Measurements from ENCODE around the gene LRSAM1. TPM values are rescaled to one million over a fixed set of nuclear protein-coding genes. Genes with fewer than 3 reads are reported as not detected.
A peak's percentile ranks its signal among the peaks of the same experiment; 100 is the strongest.

The LRSAM1 gene
- total and polyA plus RNA-seq, 2 of the 8 experiments (the other 6 are each of a cell fraction or from before 2014, with no cell fraction given) = 9.7 to 18.3 TPM

DNA sequence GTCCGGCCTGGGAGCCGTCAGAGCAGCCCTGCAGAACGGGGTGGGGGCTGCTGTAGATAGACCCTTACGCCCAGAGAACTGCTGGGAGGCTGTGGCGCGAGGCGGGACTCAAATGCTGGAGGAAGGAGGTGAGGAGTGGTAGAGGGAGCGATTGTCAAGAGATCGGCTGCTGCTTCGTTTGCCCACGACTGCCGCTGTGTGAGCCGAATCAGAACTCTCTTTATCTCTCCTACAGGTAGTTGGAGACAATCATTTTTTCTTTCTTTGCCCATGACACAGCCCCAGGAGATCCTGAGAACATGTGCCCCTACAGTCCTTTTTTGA is 26.7 kb upstream of the LRSAM1 start:
- POLR2A ChIA-PET (ENCODE audit: partially characterized antibody) = interaction anchor here (0.7 to 6.3 kb wide), 19 partner anchors 9 to 303 kb away, joined by 3 to 59 read pairs (median 4); partner anchors contain the start of genes LRSAM1, RPL12, SLC2A8 and TTC16

More for the DNA sequence above, 26.7 kb upstream of the LRSAM1 start:
- Histone ChIP-seq H2BK20ac (ENCODE audit: low read length) (no peak overlapping the region), H3K4ac (replicated peaks; ENCODE audit: insufficient read length, low read depth, low read length) (no peak overlapping the region), H3K79me1 (ENCODE audit: low read depth, low read length) (peaks cover 2% of the 10 kb centered on the region; the same call in 1 of the 2 replicates), H2BK120ac (replicated peaks; ENCODE audit: low read depth, low read length) (no peak overlapping the region), H3K14ac (ENCODE audit: insufficient read length) (no peak overlapping the region), H3K79me2 (ENCODE audit: control insufficient read depth in 1 of 2, insufficient read depth in 2 of 2, low read length in 2 of 2) (peaks cover 7 to 44% of the 10 kb centered on the region in 2 experiments), H4K5ac (ENCODE audit: insufficient read length, low read depth, low read length) (no peak overlapping the region), H3K23me2 (ENCODE audit: low read depth, low read length) (peaks cover 13% of the 10 kb centered on the region), H2BK5ac (ENCODE audit: low read depth, low read length) (peak overlapping the region; percentile 93), H2BK12ac (ENCODE audit: low read depth, low read length) (no peak overlapping the region), H3K9me3 (ENCODE audit: insufficient read depth in 2 of 2, low read depth in 1 of 2, low read length in 1 of 2) (no peaks in the 10 kb centered on the region), H3K18ac (ENCODE audit: extremely low read depth, low read length) (no peak overlapping the region), H2AK5ac (ENCODE audit: low read depth, low read length) (no peak overlapping the region), H4K8ac (ENCODE audit: extremely low read depth, insufficient read depth, low read length) (peak overlapping the region; percentile 63; the same call in 1 of the 2 replicates), H4K20me1 (replicated peaks in 1 of 2; ENCODE audit: control insufficient read depth in 1 of 2, insufficient read depth in 2 of 2, low read length in 2 of 2) (peaks cover 0 to 5% of the 10 kb centered on the region in 2 experiments), H3K4me1 (replicated peaks in 1 of 4; ENCODE audit: control insufficient read depth in 3 of 4, insufficient read depth in 4 of 4, low read length in 3 of 4) (peaks cover 0 to 10% (median 5%) of the 10 kb centered on the region in 4 experiments; a peak in 5 of 7 replicates), H3K27me3 (replicated peaks in 1 of 4; ENCODE audit: control insufficient read depth in 3 of 4, extremely low read depth in 1 of 4, insufficient read depth in 3 of 4, low read length in 3 of 4) (no peaks in the 10 kb centered on the region), H3K23ac (ENCODE audit: insufficient read length) (no peak overlapping the region), H2AFZ (ENCODE audit: low read length) (peak overlapping the region; percentile 87), H3K36me3 (ENCODE audit: control insufficient read depth in 2 of 4, insufficient read depth in 4 of 4, low read length in 3 of 4) (peaks cover 1 to 9% (median 2%) of the 10 kb centered on the region in 4 experiments; a peak in 6 of 8 replicates), H3K9ac (replicated peaks in 1 of 4; ENCODE audit: extremely low read depth in 1 of 4, low read depth in 3 of 4, low read length in 3 of 4) (peak overlapping the region; percentile 49 to 89 (median 82)), H3K4me2 (ENCODE audit: insufficient read depth in 1 of 2, low read depth in 2 of 2, low read length in 2 of 2) (peak overlapping the region; percentile 58 to 74), H4K91ac (replicated peaks; ENCODE audit: insufficient read length, low read length) (peak overlapping the region; percentile 41), H2BK15ac (ENCODE audit: low read length) (no peak overlapping the region), H3K27ac (ENCODE audit: low read depth, low read length) (0 out of 2 replicates have a peak overlapping the region, but pooled peaks have one; percentile 94), H3K56ac (replicated peaks; ENCODE audit: insufficient read length, low read depth, low read length) (peak overlapping the region; percentile 13), H3K4me3 (ENCODE audit: extremely low read depth in 1 of 4, insufficient read depth in 2 of 4, low read depth in 3 of 4, low read length in 4 of 4) (peak overlapping the region; percentile 87 to 96 (median 94))
- CTCF ChIA-PET (ENCODE audit: partially characterized antibody) = interaction anchor here (0.6 to 1.9 kb wide), 6 partner anchors 12 to 510 kb away, joined by 3 to 7 read pairs (median 4); partner anchors contain the start of genes RALGPS1 and SLC2A8
- FAIRE-seq (no peak), DNase-seq (ENCODE audit: low read depth in 1 of 2, low spot score in 2 of 2) (no peak)
- TF ChIP-seq HDAC2 (IDR thresholded peaks at IDR 0.05; ENCODE audit: borderline replicate concordance in 1 of 2, low read depth in 2 of 2, low read length in 2 of 2) (peak in 1 of 2 experiments; percentile 77; a peak in 1 of 4 replicates), SAP30 (IDR thresholded peaks at IDR 0.05; ENCODE audit: insufficient read depth, insufficient replicate concordance, low read length) (peak; percentile 86), KDM1A (IDR thresholded peaks at IDR 0.05; ENCODE audit: borderline replicate concordance, low read length) (no peak)
- 3% methylated on average over 13 of the region's 13 CpGs; no CpG with 5 or more reads in 1 of the 2 experiments for WGBS, 2 experiments (ENCODE audit: extremely low coverage in 1 of 2, insufficient coverage in 1 of 2, insufficient read length in 1 of 2, insufficient replicate concordance in 2 of 2, low coverage in 1 of 2, low lambda C conversion rate in 2 of 2, missing lambda C conversion rate in 1 of 2)

Measured in H1 (cell line).